HG03108 (cell line): ENCODE results near the gene PKMYT1.

Experiments
- ATAC-seq: cut with Tn5 transposase; IDR thresholded peaks from one replicate; pipeline ENCODE4 v1.9.1; 2021; ENCODE audit warnings: moderate library complexity; ENCODE audit not compliant: unreplicated experiment

PKMYT1 gene

DNA sequence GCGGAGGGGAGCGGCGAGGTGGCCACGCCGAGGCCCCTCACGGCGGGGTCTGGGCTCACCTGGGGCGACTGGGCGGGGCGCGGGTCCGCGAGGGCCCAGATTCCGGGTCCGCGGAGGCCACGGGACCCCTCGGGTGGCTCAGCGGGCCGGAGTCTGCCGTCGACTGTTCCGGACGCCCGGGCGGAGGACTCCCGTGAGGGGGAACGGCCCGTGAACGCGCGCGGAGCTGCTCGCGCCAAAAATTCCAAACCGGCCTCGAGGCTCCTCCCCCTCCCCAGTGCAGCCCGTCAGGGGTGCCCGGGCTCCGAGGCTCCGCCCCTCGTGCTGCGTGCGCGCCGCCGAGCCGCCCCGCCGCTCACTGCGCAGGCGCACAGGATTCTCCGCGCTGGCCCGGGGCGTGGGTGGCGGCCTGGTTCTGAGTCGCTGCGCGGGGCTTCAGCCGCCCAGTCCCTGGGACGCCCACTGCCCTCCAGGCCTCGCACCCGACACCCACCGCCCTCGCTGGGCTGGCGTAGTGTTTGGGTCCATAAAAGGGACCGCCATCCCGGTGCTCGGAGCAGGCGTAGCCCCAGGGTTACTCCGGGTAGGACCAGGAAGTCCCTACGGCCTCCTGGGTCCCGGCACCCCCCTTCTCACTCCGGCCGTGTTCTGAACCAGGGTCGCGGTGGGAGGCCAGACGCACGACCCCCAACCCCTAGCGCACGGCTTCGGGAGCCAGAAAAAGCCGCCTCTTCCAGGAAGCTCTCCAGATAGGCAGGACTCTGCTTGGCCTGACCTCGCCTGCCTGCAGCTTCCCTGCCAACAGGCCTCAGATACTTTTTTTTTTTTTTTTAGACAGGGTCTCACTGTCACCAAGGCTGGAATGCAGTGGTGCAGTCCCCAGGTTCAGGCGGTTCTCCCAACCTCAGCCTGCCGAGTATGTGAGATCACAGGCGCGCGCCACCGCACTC, at the start of gene PKMYT1:
Gene PKMYT1, minus strand, starts transcription at position 220 of the 950 bp plus-strand sequence. CDS start 789 bp downstream, outside the sequence.
- ATAC-seq: peak; percentile 61

DNA sequence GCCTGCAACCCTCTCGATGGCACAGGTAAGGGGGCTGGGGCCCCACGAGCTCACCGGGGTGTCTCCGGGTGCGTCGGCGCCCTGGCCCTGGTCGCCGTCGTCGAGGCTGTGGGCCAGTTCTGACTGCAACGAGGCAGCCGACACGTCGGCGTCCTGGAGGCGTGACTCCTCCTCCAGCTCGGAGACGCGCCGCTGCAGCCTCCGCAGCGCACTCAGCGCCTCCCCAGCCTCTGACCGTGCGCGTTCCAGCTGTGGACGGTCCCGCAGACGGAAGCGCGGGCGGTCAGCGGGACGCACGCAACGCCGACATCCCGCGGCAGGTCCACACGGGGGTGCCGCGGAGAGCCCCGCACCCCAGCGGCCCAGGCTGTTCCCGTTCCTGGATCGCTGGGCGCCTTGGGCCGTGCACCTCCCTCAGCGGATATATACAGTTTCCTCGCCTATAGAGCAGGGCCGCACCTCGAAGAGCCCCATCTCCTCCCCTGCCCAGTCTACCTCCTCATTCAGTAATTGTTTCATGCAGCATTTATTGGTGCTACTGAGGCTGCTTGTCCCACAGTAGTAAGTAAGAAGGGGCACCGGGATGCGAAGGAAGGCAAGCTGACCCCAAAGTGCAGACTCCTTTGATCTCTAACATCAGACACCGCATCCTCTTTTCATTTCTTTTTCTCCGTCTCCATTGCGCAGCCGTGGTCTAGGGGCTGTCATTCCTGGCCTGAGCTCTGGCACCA, 49.4 kb upstream of the PKMYT1 start:
- no peak for ATAC-seq

DNA sequence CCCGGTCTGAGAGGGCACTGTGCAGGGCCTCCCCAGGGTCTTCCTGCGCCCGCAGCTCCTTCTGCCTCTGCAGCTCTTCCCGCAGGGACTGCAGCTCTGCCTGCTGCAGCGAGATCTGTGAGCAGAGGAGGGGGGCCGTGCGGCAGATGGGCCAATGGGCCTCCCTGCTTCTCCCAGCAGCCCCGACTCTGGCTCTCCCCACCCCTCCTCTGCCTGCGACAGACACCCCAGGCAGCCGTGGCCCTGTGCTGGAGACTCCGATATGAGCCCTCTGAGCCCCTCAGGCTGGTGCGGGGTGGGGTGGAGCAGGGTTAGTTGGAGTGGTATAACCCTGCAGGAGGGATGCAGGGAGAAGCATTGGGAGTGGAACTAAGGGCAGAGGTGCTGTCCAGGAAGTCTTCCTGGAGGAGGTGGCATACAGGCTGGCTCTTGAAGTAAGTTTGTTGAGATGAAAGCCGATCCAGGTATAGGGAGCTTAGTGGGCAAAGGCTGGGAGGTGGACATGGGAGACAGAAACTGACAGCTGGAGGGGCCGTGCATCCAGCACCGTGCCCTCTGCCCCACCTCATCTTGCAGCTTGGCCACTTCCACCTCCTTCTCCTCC, 48.6 kb upstream of the PKMYT1 start:
- ATAC-seq: no peak

DNA sequence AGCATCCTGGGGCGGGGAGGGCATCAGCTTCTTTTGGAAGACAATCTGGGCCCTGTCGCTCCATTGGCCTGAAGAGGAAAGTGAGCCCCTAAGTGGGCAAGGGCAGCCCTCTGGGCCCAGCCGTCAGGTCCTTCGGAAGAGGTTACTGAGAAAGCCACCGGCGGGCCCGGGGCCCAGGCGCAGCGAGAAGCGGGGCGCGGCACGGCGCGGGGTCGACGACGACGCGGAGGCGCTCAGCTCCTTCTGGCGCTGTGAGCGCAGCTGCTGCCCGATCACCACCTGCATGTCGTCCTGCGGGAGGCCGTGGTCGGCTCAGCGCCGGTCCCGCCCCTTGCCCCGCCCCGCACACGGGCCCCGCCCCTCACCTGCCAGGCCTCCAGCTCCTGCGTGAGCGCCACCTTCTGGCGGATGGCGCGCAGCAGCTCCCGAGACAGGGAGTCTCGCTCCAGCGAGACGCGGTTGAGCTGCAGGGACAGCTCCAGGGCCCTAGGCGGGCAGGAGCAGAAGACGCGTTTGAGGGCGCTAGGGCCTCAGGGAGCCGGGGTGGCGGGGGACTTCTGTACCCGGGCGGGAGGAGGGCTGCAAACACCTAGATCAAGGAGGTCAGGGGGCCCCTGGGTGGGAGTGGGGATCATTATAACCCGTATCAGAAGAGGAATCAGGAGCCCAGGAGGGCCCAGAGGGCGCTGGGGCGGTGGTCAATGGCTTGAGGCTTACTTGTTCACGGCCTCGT, 47.9 kb upstream of the PKMYT1 start:
- ATAC-seq: peak; percentile 31

DNA sequence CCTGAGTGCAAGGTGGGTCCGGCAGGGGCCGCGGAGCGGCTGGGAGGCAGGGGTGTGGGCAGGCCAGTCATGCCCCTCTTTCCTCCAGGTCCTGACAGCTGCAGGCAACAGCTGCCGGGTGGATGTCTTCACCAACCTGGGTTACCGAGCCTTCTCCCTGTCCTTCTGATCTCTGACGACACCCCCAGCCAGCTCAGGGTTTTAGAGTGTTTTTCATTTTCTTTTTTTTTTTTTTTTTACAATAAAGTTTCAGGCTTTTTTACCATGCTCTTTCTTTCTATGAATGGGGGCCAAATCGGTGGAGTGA, 47.2 kb upstream of the PKMYT1 start:
- ATAC-seq: no peak

DNA sequence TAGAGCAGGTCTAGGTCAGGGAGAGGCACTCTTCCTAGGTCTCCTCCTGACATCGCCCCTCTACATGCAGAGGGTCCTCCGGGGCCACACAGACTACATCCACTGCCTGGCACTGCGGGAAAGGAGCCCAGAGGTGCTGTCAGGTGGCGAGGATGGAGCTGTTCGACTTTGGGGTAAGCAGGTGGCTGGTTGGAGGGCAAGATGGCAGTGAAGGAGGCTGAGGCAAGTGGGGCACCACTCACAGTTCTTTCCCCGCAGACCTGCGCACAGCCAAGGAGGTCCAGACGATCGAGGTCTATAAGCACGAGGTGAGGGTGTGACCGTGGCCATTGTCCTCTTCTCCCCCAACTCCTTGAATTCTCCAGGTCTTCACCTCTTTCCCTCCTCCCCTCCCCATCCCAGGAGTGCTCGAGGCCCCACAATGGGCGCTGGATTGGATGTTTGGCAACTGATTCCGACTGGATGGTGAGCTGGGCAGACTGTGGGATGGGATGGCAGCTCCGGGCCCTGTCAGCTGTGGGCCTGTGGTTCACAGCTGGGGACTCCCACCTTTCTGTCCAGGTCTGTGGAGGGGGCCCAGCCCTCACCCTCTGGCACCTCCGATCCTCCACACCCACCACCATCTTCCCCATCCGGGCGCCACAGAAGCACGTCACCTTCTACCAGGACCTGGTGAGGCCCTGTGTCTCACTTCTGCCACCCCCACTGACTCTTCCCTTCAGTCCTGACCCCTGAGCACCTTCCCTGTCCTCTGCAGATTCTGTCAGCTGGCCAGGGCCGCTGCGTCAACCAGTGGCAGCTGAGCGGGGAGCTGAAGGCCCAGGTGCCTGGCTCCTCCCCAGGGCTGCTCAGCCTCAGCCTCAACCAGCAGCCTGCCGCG, 46.6 kb upstream of the PKMYT1 start:
- ATAC-seq: no peak

DNA sequence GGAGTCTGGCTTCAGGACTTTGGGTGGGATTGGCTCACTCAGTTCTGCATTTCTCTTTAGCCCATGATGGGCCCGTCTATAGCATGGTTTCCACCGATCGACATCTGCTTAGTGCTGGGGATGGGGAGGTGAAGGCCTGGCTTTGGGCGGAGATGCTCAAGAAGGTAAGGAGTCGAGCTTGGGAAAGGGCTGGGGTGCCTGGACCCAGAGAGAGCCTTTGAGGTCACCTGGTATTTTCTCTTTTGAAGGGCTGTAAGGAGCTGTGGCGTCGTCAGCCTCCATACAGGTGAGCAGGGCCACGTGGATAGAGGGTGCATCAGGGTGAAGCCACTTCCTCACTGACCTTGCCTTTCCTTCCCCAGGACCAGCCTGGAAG, 45.7 kb upstream of the PKMYT1 start:
- ATAC-seq: no peak

DNA sequence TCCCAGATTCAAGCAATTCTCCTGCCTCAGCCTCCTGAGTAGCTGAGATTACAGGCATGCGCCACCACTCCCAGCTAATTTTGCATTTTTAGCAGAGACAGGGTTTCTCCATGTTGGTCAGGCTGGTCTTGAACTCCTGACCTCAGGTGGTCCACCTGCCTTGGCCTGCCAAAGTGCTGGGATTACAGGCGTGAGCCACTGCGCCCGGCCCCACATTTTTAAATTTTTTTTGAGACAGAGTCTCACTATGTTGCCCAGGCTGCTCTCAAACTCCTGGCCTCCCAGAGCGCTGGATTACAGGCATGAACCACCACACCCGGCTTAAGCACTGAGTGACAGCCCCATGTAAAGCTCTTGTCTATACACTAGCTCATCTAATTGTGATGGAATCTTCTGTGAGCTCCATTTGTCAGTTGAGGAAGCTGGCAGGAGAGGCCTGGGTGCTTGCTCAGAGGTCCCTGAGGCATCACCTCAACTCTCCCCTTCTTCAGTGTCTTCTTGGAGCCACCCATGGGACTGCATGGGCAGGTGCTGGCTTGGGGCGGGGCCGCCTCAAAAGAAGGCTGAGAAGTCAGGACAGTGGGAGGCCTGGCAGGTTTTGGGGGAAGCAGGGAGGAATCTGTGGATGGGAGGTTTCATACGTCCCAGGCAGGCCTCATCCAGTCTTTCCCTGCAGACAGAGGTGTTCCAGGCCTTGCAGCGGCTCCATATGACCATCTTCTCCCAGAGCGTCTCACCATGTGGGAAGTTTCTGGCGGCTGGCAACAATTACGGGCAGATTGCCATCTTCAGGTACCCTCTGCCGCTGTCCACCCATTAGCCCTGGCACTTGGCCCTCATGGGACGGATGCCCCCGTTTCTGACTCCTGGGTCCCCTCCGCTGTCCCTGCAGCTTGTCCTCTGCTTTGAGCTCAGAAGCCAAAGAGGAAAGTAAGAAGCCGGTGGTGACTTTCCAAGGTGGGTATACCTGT, 45.1 kb upstream of the PKMYT1 start:
- no peak for ATAC-seq

DNA sequence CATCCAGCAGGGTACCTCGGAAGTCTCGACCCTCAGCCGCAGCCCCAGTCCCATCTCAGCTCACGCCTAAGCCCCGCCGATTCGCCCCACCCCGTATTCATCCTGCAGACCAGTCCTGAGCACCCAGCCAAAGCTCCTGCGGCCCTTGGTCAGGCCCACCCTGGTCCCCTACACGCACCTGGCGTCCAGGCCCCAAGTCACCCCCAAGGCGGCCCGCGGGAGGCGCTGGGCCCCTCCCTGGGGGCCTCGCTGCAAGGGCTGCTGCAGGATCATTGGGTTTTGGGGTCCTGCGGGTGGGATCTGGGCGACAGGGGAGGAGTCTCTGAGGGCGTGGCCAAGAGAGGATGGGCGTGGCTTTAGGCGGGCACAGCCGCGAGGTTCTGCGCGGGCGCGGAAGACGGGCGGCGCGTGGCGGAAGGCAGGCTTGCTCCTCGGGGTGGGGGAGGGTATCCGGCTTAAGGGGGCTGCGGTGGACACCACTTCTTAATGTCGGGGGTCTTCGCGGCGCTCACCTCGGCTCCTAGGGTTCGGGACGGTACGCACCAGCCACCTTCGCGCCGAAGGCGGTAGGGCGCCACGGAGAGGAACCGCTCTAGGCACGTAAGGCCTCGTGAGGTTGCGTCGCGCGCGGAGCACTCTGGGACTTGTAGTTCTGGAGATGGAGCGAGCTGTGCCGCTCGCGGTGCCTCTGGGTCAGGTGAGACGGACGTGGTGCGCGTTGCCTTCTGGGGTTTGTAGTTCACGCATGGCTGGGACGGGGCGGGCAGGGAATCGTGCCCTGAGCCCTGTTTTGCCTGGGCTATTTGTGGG, 43.6 kb upstream of the PKMYT1 start, which contains the start of the genes HCFC1R1 and THOC6:
Gene HCFC1R1, minus strand, starts transcription at position 274 of the 810 bp plus-strand sequence. Its CDS starts 1 bp downstream, at position 273.
Gene THOC6, plus strand, starts transcription at position 367 of the 810 bp plus-strand sequence. Its CDS starts 292 bp downstream, at position 659.
- ATAC-seq: peak; percentile 48

DNA sequence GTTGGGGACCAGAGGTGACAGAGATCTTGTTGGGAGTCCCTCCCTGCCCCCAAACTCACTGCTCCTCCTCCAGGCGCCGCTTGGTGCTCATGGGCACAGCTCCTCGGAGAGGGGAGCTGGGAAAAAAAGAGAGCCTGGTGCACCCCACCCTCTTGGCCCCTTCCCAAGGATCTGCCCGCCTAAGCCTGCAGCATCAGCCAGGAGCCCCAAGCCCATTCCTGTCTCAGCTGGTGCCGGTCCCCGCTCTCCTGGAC, 43.1 kb upstream of the PKMYT1 start:
- no peak for ATAC-seq

DNA sequence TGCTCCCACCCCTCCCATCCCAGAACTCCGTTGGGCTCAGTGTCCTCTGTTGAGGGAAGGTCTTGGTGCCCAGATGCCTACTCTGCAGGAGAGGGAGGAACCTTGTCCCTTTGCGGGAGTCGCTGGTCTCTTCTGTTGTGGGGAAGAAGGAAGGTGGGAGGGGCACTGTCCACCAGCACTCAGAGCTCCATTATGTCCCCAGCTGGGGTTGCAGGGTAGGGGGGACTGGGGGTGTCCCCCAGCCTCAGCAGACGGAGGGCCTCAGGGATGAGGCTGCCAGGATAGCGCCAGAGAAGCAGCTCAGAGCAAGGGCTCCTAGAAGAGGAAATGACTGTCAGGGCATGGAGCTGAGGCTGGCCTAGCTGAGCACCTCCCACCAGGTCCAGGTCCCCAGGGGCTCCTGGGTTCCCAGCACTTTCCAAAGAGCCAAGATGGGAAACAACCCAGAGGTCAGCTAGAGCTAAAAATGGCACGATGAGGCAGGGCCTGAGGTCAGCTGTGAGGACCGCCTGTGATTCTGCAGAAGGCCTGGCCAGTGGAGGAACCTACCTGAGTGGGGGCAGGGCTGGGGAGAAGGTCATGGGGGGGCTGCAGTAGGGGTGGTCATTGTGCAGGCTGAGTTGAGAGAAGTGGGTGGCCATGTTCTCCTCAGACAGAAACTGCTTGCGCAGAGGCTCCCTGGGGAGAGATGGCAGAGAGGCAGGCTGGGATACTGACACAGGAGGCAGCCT, 42.6 kb upstream of the PKMYT1 start:
- ATAC-seq: no peak

DNA sequence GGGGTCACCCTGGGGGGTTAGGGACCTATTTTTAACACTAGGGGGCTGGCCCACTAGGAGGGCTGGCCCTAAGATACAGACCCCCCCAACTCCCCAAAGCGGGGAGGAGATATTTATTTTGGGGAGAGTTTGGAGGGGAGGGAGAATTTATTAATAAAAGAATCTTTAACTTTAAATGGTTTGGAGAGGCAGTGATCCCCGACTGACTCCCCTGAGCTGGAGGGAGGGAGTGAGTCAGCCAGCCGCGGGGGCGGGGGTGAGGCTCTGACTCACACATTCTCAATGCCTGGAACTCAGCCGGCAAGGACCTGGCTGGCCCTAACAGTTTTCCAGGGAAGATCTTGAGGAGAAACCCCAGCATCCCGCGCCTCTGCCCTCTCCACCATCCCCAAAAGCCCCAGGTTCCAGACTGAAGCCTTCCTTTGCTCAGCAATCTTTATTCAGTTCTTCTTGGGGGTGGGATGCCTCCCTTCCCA, 42.0 kb upstream of the PKMYT1 start:
- no peak for ATAC-seq

DNA sequence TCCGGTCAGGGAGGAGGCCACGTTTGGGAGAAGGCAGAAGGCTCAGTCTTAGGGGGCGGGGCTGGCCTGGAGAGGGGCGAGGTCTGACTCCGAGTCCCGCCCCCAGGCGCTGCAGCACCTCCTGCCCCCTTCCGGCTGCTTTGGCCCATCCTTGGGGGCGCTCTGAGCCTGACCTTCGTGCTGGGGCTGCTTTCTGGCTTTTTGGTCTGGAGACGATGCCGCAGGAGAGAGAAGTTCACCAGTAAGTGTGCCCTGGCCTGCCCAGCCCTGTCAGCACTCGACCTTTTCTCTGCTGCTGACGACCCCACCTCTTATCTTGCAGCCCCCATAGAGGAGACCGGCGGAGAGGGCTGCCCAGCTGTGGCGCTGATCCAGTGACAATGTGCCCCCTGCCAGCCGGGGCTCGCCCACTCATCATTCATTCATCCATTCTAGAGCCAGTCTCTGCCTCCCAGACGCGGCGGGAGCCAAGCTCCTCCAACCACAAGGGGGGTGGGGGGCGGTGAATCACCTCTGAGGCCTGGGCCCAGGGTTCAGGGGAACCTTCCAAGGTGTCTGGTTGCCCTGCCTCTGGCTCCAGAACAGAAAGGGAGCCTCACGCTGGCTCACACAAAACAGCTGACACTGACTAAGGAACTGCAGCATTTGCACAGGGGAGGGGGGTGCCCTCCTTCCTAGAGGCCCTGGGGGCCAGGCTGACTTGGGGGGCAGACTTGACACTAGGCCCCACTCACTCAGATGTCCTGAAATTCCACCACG, 41.4 kb upstream of the PKMYT1 start:
- ATAC-seq: no peak

DNA sequence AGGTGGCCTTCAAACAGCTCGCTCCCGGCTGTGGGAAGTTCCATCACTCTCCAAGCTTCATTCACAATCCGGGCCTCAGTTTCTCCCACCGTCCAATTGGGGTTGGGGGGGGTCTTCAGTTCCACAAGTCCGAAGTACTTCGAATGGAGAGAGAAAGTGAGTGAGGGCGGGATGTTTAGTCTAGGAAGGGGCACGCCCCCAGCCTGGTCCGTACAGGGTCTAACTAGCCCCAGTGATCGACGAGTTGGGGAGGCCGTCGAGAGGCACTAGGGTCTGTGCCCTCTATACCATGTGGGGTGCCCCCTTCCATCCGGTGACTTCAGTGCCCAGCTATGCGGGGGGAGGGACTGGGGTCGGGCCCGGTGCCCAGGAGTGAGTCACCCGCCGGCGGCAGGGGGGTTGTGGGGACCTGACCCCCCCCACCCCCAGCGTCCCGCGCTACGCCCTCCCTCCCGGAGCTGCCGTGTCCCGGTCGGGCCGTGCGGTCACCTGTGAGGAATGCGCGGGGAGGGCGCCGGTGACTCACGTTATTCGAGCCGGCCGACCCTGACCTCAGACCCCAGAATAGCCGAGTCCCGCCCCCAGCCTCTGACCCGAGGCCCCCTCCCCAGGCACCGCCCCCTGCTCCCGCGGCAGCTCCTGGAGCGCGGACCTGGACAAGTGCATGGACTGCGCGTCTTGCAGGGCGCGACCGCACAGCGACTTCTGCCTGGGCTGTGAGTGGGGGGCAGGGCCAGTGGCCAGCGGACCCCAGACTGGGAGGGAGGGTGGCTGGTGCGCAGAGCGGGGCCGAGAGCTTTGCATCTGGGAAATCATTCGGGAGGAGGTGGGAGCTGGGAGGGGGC, 40.6 kb upstream of the PKMYT1 start:
- no peak for ATAC-seq

DNA sequence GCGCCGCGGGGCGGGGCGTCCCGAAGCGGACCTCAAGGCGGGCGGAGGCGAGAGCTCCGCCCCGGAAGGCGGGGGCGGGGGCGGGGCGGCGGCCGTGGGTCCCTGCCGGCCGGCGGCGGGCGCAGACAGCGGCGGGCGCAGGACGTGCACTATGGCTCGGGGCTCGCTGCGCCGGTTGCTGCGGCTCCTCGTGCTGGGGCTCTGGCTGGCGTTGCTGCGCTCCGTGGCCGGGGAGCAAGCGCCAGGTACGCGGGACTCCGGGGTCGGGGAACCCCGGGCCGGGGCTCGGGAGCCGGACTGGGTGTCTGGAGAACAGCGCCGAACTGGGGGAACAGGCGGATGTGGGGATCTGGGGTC, 40.0 kb upstream of the PKMYT1 start, which contains the start of gene TNFRSF12A:
Gene TNFRSF12A, plus strand, starts transcription at position 122 of the 357 bp plus-strand sequence. Its CDS starts 30 bp downstream, at position 152.
- ATAC-seq: peak; percentile 19
